Measurements from ENCODE around the gene PCBD2. TPM values are rescaled to one million over a fixed set of nuclear protein-coding genes. Genes with fewer than 3 reads are reported as not detected.

The PCBD2 gene
- total RNA-seq, 1 experiment from 2014 or later, result 7.0 TPM

- Histone ChIP-seq H3K4me1 (ENCODE audit: insufficient read depth, low read length) (no peaks in the 10 kb centered on the region), H3F3A (ENCODE audit: low read length, unreplicated experiment) (no peaks in the 10 kb centered on the region), H3K9ac (ENCODE audit: low read length) (no peak overlapping the region), H3K4me2 (ENCODE audit: low read length) (no peak overlapping the region), H4K20me1 (ENCODE audit: low read length) (no peaks in the 10 kb centered on the region), H3K79me2 (ENCODE audit: low read length) (no peaks in the 10 kb centered on the region), H2AFZ (ENCODE audit: low read length) (no peak overlapping the region), H3K4me3 (ENCODE audit: low read length) (no peak overlapping the region), H3K9me3 (ENCODE audit: low read length) (no peaks in the 10 kb centered on the region), H3K27ac (ENCODE audit: low read length) (no peak overlapping the region), H3K27me3 (ENCODE audit: low read length) (no peaks in the 10 kb centered on the region), H3K36me3 (ENCODE audit: low read depth, low read length) (no peaks in the 10 kb centered on the region), H3K9me2 (replicated peaks; ENCODE audit: low read length) (no peaks in the 10 kb centered on the region)
- intact Hi-C loops (cut with micrococcal nuclease), result no loop called here
- DNase-seq (no peak), ATAC-seq (no peak)
- TF ChIP-seq EZH2 (IDR thresholded peaks at IDR 0.05; ENCODE audit: low read length, unreplicated experiment) (no peak), CTCF (conservative IDR thresholded peaks at IDR 0.05; ENCODE audit: low read depth, low read length) (no peak), EZH2phosphoT487 (IDR thresholded peaks at IDR 0.05; ENCODE audit: borderline replicate concordance, low read length) (no peak)
- ChIA-PET CTCF (no interaction called here), POLR2A (ENCODE audit: unreplicated experiment) (no interaction called here)
- no TSS peak for BruUV-seq (replicated peaks)
Observed at GRCh38 chr5:134889335-134889734, 15.6 kb upstream of the PCBD2 start.

- Histone ChIP-seq H3K79me2 (ENCODE audit: low read length) (no peaks in the 10 kb centered on the region), H3K4me2 (ENCODE audit: low read length) (no peak overlapping the region), H3K9me2 (replicated peaks; ENCODE audit: low read length) (no peaks in the 10 kb centered on the region), H3K9ac (ENCODE audit: low read length) (no peak overlapping the region), H3F3A (ENCODE audit: low read length, unreplicated experiment) (no peaks in the 10 kb centered on the region), H3K27me3 (ENCODE audit: low read length) (no peaks in the 10 kb centered on the region), H3K36me3 (ENCODE audit: low read depth, low read length) (no peaks in the 10 kb centered on the region), H3K9me3 (ENCODE audit: low read length) (no peaks in the 10 kb centered on the region), H2AFZ (ENCODE audit: low read length) (no peak overlapping the region), H4K20me1 (ENCODE audit: low read length) (no peaks in the 10 kb centered on the region), H3K4me3 (ENCODE audit: low read length) (no peak overlapping the region), H3K4me1 (ENCODE audit: insufficient read depth, low read length) (no peaks in the 10 kb centered on the region), H3K27ac (ENCODE audit: low read length) (no peak overlapping the region)
- TF ChIP-seq EZH2 (IDR thresholded peaks at IDR 0.05; ENCODE audit: low read length, unreplicated experiment) (no peak), EZH2phosphoT487 (IDR thresholded peaks at IDR 0.05; ENCODE audit: borderline replicate concordance, low read length) (no peak), CTCF (conservative IDR thresholded peaks at IDR 0.05; ENCODE audit: low read depth, low read length) (no peak)
- POLR2A ChIA-PET (ENCODE audit: unreplicated experiment), result no interaction called here
- DNase-seq, result no peak
- ATAC-seq, result no peak
- intact Hi-C loops (cut with micrococcal nuclease), result no loop called here
- no TSS peak for BruUV-seq (replicated peaks)
- CTCF ChIA-PET, result no interaction called here
Observed at GRCh38 chr5:134891473-134891872, 13.5 kb upstream of the PCBD2 start.

GRCh38 chr5:134892282-134892681 lies 12.6 kb upstream of the PCBD2 start:
- ChIA-PET POLR2A (ENCODE audit: unreplicated experiment) (no interaction called here), CTCF (no interaction called here)
- TF ChIP-seq CTCF (conservative IDR thresholded peaks at IDR 0.05; ENCODE audit: low read depth, low read length) (no peak), EZH2phosphoT487 (IDR thresholded peaks at IDR 0.05; ENCODE audit: borderline replicate concordance, low read length) (no peak), EZH2 (IDR thresholded peaks at IDR 0.05; ENCODE audit: low read length, unreplicated experiment) (no peak)
- no peaks in the 10 kb centered on the region for H3K79me2 ChIP-seq (ENCODE audit: low read length)
- no peak overlapping the region for H3K9ac ChIP-seq (ENCODE audit: low read length)
- ATAC-seq (no peak), DNase-seq (no peak)
- H3F3A ChIP-seq (ENCODE audit: low read length, unreplicated experiment), result no peaks in the 10 kb centered on the region
- H4K20me1 ChIP-seq (ENCODE audit: low read length), result no peaks in the 10 kb centered on the region
- no peaks in the 10 kb centered on the region for H3K4me1 ChIP-seq (ENCODE audit: insufficient read depth, low read length)
- no peak overlapping the region for H2AFZ ChIP-seq (ENCODE audit: low read length)
- H3K4me2 ChIP-seq (ENCODE audit: low read length), result no peak overlapping the region
- H3K36me3 ChIP-seq (ENCODE audit: low read depth, low read length), result no peaks in the 10 kb centered on the region
- no peak overlapping the region for H3K4me3 ChIP-seq (ENCODE audit: low read length)
- intact Hi-C loops (cut with micrococcal nuclease), result no loop called here
- no TSS peak for BruUV-seq (replicated peaks)
- H3K9me2 ChIP-seq (replicated peaks; ENCODE audit: low read length), result no peaks in the 10 kb centered on the region
- H3K27ac ChIP-seq (ENCODE audit: low read length), result no peak overlapping the region
- no peaks in the 10 kb centered on the region for H3K9me3 ChIP-seq (ENCODE audit: low read length)
- no peaks in the 10 kb centered on the region for H3K27me3 ChIP-seq (ENCODE audit: low read length)
